Measurements from ENCODE around the gene GLRA1.
"Not testable (repeated sequence)": the region's sequence is repeated elsewhere in the genome, so short reads cannot be mapped to it uniquely, and the experiment has no call there.

The GLRA1 gene

DNA sequence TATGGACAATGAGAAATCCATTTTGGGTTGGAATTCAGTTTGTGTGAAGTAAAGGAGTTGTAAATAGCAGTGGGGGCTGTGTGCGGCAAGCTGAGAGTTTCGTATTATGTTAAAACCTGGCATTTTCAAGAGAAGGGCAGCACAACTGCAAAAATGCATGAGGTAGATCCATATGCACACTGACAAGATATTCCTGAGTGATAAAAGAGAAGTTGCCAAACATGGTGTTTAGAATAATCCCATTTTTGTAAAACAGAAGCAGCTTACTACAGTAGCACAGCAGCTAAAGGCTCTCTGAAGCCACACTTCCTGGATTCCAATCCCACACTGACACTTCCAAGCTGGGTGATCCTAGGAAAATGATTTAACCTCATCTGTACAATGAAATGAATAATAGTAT, 11.2 kb downstream of the GLRA1 start:
- DNase-seq, result no peak

DNA sequence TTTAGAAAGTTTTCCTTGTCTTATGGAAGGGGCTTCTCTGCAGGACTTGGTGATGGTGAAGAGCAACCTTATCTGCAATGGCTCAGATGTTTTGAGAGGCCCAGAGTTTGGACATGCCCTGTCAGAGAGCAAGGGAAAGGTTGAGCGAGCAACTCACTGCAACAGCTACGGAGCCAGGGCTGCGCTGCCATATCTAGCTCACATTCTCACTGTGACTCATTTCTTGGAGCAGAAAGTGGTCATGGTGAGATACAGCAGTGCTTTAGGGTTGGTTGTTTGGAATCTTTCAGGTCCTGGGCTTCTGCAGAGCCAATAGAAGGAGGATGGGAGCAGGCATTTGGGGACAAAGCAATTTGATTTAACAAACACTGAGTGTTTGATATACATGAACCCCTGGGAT, 12.3 kb downstream of the GLRA1 start:
- no peak for DNase-seq

DNA sequence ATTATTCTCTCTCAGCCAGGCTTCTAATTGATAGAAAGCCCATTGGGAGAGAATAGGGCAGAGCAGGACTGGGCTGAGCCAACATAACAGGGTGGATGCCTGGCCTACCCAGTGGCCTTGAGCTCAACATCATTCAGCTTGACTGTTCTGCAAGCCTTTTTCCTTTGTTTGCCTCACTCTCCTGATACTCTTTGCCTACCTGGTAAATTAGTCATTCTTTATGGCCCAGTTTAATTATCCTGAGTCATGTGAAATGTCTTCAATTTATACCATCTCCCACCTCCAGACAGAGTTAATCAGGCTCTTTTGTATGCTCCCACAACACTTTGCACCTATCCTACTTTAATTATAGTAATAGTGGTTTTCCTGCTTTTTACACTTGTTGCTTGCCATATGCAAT, 13.6 kb downstream of the GLRA1 start:
- no peak for DNase-seq

DNA sequence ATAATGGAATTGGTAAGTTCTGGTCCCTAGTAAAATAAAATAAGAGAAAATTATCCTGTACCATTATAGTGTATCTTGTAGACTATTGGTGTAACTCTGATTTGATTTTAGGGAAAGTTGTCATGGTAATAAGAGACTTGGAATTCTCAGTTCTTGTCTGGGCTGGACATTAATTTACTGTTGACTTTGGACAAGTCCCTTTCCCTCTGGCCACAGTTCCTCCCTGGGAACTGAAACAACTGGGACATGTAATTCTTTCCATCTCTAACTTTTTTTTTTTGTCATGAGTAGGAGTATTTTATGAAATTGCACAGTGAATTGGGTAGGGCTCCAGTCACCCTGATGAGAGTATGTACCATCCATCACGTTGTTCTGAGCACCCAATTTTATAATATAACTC, 15.0 kb downstream of the GLRA1 start:
- no peak for DNase-seq

DNA sequence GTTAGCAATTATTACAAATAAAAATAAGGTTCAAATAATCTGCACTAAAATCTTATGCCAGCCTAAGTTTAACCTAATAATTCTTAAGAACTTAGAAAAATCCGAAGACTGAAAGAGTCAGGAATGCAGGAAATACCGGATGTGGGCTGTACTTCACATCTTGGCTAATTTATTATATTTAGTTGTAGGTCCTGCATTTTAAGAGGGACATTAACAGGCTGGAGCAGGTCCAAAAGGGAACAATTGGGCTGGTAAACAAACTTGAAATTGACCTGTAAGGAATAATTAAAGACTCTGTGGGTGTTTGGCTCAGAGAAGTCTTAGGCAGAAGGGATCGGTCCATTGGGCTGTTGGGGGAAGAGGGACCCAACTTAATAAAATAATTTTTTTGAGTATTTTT, 18.4 kb downstream of the GLRA1 start:
- no peak for DNase-seq

DNA sequence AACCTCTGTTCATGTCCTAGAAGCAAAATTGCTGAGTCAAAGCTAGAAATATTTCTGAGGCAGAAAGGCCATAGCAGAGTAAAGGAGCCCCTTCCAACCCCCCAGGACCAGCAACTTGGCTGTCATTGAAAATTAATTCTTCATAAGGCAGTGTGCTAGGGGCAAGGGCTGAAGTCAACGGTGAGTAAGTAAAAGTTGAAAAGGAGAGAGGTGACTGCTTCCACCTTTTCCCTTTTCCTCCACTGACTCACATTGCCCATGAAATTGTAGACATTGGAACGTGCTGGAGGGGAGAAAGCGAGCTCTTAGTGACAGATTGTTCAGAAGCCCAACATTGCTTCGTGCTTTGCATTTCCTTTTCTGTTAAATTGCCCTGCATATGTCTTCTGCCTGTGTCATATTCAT, 19.1 kb downstream of the GLRA1 start:
- DNase-seq, result no peak

DNA sequence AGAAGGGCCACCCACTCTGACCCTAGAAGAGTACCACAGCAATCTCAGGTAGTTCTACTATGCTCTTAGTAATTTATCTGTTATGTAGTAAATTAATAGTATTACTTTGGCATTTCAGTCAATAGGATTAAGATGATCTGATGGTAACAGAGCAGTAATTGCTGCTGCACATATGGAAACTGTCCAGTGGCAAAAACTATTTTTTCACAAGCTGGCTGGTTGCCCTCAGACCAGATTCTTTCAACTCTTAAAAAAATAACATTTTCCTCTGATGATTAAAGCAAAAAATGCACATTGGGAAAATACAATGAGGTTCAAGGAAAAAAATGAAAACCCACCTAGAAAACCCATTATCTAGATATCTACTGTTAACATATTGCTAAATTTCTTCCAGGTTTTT, 19.7 kb downstream of the GLRA1 start:
- DNase-seq, result no peak

DNA sequence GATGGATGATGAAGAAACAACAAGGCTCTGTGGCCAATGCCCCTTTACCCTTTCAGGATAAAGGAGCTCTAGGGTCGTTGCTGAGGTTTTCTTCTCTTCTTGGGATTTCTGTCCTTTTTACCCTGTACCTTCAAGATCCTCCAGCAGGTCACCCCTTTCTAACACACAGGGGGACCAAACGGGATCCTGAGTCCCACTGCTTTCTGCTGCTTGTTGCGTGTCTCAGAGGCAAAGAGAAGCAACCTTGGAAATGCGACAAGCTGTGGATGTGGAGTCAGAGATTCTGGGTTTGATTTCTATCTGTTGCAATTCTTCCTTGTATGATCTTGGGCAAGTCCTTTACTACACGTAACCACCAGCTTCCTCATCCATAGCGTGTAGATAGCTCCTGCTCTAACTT, 20.5 kb downstream of the GLRA1 start:
- no peak for DNase-seq

DNA sequence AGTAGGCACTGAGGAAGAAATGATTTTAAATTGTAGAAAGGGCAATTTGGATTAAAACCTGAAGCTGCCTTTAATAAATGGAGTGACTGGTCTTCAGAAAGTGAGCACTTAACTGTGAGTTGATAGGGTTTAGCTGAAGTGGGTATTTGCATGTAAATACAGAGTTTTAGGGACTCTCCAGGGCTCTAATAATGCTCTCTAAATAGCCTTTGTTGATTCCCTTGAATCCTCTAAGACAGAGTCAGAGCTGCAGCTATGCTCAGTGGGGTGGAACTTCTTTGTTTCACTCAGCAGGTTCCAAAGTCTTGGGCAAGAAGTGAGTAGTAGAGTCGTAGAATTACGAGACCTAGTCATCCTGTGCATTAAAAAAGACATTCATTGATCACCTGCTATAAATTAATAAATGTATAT, 21.4 kb downstream of the GLRA1 start:
- DNase-seq, result no peak

DNA sequence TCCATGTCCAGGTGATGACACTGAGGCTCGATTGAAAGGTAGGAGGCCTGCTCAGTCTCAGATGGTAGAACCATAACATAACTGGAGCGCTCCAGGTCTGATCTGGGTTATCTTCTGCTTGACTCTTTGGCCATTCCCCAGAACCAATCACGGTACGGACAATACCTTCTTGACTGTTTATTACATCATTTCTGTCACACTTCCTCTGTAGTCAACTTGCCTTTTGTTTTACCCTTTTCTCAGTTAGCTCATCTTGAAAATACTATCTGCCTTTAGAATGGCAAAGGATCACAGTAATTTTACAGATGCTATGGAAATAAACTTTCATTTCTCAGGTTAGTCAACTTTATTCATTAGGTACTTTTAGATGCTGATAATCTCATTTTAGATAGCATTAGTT, 22.4 kb downstream of the GLRA1 start:
- DNase-seq, result no peak

DNA sequence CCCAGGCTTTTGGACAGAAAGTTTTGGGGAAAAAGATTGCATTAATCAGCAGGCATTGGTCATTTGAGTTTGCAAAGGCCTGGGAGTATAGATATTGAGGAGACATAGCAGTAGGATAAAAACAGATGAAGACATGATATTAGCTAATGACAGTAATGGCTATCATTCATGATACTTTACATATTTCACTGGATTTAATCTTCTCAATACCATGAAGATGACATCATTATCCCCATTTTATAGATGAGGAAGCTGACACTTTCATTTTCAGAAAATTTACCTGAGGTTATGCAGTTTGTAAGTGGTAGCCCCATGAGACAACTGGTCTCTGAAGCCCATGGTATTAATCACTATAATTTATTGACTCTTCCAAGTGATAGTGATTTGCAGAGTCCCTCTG, 23.0 kb downstream of the GLRA1 start:
- no peak for DNase-seq

DNA sequence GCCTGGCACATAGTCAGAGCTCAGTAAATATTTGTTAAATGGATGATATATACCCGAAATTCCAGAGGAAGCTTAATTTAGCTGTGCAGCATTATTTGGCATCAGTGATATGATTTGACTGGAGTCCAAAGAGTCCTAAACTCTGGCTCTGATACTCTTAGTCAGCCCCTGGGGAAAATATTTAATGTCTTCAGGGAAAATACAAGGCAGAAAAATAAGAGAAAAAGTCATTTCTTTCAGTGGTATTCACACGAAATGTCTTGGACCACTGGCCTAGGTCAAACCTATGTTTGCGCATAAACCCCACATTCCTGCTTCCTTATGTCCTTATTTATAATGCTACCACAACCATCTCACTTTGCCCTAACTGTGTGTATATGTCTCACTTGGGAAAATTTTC, 23.8 kb downstream of the GLRA1 start:
- no peak for DNase-seq

DNA sequence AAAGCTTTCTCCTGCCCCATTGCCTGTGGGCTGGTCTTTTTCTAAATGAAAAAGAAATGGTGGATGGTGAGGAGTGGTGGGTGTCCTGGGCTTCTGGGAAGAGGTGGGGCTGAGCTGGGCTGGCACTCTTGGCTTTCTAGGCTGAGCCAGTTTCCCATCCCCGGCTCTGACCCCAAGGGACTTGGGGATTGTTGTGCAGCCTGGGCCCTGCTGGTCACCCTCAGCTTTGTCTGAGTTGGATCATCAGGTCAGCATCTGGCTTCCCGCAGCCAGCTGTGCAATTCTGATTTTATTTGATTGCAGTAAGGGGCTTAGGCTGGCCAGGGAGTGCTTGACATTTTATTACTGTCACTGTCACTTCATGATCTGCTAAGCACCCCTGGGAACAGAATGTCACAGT, 25.3 kb downstream of the GLRA1 start:
- DNase-seq, result no peak

DNA sequence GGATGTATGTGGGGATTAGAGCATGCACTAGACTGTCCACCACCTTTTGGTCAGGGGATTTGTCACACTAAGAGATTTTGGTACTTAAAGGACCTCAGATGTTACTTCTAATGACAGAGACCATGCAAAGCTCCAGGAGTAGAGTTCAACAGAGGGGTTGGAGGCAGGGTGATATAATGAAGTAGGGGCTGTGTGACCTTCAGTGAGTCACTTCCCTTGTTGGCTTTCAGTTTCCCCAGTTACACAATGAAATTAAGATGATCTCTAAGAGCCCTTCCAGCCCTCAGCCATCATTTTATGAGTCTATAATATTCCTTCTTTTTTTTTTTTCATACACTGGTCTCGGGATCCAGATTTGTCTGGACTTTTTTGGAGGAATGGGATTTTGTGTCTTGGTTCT, 26.8 kb downstream of the GLRA1 start:
- DNase-seq, result no peak

DNA sequence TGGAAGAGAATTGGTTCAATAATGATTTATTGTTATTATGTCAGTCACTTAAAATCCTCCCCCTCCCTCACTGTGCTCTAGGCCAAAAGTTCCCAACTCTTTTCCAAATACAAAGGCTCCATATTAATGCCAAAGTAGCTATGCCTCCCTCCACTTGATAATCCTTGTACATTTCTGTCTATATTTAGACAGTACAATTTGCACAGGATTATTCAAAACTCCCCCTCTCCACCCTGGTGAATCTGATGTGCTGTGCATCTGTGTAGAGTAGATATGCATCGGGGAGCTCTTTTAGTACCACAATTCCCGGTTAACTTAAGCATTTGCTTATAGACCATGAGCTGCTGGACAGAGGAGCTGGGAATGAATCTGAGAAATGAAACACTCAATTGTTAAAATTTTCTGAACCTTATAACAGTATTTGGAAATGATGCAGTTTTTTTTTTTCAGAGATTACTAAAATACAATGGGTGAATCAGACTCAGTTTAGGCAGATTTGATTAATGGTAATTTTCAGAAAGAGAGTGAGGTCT, 27.6 kb downstream of the GLRA1 start:
- no peak for DNase-seq

DNA sequence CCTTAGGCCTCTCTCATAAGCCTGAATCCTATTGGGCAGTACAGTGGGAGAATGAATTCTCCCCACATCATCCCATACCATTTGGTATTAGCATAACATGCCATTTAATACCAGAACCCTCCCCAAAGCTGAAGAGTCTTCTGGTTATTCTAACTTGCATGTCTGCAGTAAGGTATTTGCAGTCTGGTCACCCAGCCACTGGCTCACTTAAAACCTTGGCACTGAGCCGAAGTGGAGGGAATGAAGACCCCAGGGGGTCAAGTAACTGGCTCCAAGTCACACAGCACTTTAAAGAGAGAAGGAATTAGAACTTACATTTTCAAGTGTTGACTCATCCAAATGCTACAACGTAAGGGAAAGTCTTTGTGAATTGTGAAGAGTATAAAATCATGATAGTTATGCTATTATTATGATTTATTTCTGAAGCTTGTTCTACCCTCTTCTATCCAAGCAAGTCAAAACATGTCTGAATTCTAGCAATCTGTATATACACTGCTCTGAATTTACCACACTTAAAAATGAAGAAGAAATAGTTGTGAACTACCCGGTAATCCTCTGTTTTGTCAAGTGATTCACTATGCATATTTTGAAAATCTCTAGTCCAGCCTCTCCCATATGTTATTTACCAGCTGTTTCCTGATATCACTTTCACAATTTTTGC, 28.5 kb downstream of the GLRA1 start:
- no peak for DNase-seq

DNA sequence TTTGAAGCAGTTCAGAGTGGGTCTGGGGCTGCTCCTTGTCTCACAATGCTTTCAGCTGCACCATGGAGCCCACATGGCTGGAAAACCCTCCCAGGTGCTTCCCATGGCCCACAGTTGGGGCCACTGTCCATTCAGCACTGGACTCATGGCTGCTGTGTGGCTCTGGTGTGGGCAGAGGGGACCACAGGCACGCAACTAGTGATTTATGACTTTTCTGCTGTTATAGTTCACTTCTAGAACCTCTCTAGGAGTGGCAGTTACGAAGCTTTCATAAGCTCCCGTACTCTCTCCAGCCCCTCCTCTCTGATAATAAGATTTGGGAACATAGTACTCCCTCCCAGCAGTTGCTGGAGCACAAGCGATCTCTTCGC, 29.0 kb downstream of the GLRA1 start:
- no peak for DNase-seq

DNA sequence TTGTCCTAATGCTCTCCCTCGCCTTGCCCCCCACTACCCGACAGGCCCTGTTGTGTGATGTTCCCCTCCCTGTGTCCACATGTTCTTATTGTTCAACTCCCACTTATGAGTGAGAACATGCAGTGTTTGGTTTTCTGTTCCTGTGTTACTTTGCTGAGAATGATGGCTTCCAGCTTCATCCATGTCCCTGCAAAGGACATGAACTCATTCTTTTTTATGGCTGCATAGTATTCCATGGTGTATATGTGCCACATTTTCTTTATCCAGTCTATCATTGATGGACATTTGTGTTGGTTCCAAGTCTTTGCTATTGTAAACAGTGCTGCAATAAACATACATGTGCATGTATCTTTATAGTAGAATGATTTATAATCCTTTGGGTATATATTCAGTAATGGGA, 31.2 kb downstream of the GLRA1 start:
- not testable (repeated sequence) for DNase-seq

DNA sequence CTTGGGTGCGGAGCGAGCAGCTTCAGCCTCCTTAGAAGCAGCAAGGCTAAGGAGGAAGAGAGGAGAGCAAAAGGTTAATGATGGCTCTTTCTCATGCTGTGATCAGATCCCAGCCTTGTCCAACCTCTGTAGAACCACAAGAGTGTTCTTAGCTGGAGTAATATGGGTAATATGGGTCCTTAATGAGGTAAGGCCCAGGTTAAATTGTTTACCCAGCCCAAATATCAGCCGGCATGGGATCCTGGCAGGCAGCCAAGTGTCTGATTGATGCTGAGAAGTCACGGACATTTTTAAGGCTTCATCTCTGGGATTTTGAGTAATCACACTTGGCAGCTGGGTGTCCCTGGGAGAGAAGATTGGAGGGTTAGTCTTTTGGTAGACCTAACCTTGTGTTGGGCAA, 32.3 kb downstream of the GLRA1 start:
- DNase-seq, result no peak

DNA sequence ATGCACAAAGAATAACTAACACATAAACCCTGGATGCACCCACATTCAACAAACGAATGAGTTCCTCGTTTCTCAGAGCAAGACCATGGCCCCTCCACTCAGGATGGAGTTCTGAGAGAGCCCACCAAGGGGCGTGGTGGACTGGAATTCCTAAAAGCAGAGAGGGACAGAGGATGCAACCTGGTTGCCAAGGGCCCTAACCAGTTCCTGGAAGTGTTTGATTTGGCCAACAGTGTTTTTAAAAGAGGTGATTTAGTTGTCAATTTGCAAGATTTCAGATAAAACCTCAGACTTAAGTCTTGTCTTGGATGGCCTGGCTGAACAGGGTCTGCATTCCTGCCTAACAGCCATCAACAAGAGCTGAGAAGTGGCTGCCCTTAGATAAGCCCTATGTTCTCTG, 34.4 kb downstream of the GLRA1 start:
- DNase-seq, result no peak

DNA sequence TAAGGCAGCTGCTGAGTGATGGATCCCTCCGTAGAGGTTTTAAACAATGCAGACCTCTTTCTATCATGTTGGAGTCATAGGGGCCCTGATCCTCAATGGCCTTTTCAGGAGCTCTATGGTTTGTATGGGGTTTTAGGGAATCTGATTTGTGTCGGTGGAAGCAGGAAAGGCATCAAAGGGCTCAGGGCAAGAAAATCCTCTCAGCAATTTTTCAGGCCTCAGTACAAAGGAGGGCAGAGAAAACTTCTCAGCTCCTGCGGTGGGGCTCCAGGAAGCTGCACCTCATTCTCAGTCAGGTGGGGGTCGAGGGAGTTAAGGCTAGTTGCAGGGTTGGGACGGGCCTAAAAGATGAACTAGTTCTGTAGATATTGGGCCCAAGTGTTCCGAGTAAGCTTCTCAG, 35.0 kb downstream of the GLRA1 start:
- no peak for DNase-seq

DNA sequence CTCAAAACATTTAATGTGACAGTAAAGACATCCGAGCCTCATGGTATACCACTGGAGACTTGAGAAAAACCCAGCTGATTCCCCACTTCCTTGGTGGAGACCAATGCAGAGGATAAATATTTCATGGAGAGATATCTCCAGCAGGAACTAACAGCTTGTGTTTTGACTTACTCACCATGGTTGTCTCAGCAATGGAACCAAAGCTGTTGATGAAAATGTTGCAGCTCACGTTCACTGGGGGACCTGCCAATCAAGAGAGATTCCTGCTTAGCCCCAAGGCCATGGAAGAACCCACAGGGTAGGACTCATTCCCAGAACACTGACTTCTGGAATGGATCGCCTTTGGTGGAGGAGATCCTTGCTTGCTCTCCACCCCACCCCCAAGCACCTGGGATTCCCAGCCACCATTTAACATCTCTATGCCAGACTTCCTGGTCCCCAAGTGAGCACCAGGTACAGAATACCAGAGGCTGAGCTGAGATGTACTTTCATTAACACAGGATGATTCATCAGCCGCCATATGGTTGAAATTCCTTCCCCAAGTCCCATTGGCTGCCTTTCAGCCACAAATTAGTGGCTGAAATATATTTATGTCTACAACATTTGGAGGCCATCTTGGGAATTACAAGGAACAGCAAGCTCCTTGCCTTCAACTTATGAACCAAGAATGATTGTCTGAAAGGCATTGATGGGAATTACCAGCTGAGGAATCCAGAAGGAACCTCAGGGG, 37.9 kb downstream of the GLRA1 start:
- DNase-seq, result no peak

DNA sequence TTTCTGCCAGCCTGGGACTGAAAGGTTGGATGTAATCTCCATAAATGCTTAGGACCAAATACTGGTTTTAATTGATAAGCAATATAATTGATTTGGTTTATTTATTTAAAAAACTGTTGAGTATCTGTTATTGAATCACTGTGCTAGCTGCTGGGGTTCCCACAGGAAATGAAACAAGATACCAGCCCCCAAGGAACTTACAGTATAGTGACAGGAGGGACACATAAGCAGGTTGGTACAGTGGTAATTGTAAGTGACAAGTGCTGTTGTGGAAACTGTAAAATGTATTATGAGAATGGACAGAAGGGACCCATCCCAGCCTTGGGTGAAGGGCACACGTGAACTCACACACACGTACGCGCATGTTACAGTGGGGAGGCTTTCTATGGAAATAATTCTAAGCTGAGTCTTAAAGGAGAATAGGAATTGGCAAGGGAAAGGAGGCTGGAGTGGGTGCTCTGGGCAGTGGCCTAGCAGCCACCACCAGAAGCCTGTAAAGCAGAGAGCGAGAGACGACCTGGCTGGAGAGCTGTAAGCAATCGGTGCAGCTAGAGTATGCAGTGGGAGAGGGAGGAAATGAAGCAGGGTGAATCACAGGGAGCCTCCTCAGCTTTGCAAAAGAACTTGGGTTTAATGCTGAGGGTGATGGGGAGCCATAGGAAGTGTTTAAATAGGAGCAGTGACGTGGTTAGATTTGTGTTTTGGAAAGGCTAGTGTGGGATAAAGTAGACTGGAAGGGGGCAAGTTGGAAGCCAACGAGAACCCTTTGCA, 39.3 kb downstream of the GLRA1 start:
- DNase-seq, result no peak

DNA sequence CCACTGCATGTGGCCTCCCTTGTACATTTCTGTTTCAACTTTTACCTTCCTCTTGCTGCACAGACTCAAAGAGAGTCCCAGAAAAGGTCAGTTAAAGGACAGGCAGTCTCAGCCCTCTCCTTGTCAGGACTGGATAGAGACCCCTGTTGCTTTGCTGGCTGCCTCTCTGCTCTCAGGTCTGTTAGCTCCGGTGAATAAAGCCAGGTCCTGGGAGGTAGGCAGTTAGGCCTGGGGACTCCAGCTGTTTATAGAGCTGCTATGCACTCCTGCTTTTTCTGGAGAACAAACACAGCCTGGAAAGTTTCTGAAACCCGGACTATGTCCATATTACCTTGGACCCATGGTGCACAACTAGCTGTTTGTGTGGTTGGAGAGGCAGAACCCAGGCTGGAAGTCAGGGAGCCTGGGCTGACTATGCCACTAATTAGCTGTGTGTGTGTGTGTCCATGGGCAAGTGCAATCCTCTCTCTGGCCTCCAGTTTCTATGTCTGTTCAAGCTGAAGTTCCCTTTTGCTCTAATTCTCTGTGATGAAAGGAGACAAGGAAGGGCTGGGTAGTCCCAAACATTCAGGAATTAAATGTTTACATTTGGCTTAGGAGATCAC, 42.9 kb downstream of the GLRA1 start:
- no peak for DNase-seq

Data from NCI-H526 treated with DMSO at 0.1 percent for 48 hours (cell line).